Measurements from ENCODE around the gene KCNAB2.

KCNAB2 gene

DNA sequence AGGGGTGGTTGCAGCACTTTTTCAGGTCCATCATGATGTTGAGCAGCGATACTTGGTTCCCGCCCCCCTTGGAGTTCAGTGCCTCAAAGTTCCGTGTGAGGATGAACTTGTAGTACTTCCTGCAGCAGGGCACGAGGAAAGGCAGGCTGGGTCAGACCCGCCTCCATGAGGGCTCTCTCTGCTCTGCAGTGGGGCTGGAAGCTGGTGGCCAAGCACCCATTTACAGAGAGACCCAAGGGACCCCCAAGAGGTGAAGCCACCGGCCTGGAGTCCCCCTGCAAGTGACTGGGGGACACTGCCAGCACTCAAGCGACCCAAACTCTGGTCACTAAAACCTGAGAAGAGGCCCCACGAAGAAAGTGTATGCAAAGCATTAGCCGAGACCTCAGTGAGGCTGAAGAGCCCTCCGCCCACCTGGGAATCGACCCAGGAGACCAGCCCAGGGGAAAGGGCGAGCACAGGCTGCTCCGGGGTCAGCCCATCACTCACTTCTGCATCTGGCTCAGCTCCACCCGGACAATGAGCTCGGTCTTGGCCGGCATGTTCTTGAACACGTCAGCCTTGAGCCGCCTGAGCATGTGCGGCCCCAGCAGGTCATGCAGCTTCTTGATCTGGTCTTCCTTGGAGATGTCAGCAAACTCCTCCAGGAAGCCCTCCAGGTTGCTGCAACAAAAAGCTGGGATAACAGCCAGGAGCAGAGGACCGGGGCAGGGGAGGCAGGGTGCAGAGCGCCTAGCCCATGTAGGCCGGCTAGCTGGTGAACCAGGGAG, 89.2 kb downstream of the KCNAB2 start:
- DNase-seq: no peak

DNA sequence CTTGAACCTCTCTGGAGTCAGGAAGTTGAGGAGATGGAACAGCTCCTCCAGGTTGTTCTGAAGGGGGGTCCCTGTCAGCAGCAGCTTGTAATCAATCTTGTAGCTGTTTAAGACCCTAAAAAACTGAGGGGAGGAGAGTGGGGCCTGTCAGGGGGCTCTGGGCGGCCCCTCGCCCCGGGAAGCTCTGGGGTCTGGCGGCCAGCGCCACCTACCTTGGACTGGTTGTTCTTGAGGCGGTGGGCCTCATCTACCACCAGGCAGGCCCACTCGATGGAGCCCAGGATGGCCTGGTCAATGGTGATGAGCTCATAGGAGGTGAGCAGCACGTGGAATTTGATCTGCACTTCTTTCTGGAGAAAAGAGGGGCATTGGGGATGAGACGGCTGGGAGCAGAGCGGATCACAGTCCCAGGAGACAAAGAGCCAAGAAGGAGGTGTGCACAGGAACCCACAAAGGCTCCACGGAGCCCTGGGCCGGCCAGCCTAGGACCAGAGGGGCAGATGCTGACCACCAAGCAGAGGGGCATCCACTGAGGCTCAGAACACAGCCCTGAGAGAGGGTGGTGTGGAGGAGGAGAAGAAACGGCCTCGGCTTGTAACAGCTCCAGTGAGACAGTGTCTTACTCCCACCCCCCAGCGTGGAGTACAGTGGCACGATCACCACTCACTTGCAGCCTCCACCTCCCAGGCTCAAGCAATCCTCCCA, 91.0 kb downstream of the KCNAB2 start:
- no peak for DNase-seq

DNA sequence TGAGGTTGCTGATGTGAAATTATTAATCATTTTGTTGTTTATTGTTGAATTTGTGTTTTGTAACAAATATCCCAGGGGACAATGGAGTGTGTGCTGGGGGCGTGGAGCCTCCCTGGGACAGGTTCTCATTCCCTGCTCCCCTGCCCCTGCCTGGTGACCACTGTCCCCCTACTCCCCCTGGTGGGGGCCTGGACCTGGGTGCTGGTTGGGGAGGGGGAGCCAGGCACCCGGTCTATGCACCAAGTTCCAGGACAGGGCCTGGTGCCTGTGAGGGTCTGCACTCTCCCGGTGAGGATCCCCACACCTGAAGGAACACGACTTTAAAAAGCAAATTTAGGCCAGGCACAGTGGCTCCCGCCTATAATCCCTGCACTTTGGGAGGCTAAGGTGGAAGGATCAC, 92.1 kb downstream of the KCNAB2 start:
- no peak for DNase-seq

DNA sequence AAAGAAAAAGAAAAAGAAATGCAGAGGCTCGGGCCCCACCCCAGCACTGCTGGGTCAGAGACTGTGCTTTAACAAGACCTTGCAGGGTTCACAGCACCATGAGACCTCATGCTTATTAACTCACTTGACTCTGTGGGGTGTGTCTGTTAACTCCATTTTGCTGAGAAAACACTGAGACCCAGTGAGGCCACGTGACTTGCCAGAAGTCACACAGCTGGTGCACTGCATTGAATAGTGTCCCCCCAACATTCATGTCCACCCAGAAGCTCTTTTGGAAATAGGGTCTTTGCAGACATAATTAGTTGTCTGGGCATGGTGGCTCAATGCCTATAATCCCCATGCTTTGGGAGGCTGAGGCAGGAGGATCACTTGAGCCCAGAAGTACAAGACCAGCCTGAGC, 94.7 kb downstream of the KCNAB2 start:
- DNase-seq: no peak

DNA sequence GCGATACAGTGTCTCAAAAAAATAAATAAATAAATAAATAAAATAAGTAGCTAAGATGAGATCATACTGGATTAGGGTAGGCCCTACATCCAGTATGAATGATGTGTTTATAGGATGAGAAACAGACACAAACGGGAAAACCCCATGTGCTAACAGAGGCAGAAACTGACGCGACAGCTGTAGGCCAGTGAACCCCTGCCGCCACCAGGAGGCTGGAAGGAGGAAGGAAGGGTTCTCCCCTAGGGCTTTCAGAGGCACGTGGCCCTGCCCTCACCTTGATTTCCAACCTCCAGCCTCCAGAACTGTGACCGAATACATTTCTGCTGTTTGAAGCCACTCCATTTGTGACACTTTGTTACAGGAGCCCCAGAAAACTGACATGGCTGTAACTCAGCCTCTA, 95.9 kb downstream of the KCNAB2 start:
- no peak for DNase-seq

DNA sequence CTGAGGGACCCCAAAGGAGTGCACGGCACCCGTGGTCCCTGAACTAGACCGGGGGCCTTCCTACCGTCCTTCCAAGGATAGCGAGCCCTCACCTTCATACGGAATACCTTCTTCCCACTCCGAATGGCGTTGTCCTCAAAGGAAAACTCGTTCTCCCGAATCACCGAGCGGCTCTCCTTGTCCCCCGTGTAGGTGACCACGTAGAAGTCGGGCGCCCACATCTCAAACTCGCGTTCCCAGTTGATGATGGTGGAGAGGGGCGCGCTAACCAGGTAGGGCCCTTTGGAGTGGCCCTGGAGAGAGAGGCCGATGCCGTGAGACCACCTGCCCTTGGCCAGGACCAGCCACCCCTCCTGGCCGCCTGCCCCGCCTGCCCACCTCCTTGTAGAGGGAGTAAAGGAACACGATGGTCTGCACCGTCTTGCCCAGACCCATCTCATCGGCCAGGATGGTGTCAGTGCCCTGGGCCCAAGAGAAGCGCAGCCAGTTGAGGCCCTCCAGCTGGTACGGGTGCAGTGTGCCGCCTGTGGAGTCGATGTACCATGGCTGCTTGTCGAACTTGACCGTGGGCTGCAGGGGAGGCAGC, 96.4 kb downstream of the KCNAB2 start:
- no peak for DNase-seq

DNA sequence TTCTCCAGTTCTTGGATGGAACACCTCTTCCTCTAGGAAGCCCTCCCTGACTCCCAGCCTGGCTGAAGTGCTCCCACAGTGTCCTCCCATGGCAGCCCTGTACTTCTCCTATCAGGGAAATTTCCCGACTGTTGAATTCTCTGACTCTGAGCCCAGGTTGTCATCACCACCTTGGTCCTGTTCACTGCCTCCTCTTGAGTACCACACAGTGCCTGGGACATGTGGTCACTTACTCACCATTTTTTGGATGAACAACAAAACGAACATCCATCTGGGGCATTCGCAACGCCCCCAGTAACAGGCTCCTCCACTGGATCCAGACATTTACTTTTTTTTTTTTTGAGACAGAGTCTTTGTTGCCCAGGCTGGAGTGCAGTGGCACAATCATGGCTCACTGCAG, 97.0 kb downstream of the KCNAB2 start:
- no peak for DNase-seq

DNA sequence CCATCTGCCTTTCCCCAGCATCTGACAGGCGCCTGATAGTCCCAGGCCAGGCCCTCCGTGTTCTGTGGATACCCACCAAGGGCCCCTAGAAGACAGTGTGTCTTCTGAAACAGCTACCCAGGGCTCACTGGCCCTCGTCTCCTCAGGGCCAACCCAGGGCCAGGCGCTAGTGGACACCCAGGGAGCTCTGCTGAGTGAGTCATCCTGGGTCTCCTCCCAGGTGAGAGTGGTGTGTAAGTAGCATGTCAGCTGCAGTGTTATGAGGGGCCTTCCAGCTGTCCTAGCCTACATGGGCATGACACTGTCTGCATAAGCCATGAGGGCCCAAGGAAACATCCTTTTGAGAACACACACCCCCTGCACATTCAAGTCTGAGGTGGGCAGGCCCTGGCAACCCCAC, 97.7 kb downstream of the KCNAB2 start:
- no peak for DNase-seq

DNA sequence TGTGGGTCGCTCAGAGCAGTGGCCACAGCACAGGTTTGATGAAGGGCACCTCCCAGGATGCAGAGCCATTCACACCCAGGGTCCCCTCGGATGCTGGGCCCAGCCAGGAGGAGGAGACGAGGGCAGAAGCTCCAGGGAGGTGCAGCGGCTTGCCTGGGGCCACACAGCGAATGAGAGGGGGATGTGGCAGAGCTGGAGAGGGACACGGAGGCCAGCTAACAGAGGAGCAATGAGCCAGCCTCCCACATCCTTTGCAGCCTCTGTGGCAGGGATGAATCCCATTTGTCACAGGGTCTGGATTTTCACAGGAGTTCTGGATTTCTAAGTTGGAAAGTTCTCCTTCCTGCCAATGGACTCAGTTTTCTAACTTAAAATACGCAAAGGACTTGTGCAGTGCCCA, 98.5 kb downstream of the KCNAB2 start:
- no peak for DNase-seq

DNA sequence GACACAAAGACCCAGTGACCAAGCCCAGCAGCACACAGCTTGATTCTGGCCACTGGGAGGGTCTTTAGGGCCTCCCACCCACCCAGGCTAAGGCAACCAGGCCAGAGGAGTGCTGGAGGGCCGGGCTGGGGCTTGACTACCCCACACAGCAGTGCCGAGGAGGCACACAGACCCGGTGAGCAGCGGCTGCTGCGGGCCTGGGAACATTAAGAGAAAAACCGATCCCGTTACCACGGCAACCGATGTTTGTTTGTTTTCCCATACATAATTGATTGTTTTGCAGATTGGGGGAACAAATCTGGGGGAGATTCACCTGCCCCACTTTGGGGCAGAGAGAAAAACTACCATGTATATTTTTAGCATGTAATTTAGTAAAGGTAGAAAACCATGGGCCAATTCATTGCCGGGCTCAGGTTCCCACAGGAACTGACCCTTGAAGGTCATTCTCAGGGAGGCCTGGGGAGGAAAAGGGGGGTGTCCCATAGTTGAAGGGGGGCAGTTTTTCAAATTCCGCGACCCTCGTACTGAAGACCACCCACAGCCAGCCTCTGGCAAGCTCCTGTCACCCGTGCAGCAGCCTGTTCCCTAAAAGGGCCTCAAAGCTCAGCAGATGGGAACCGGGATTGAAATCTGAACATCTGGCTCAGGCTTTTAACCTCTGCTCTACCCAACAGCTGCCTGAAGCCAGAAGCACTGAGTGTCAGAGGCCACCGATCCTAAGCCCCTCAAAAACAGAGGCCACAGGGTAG, 99.1 kb downstream of the KCNAB2 start:
- no peak for DNase-seq

DNA sequence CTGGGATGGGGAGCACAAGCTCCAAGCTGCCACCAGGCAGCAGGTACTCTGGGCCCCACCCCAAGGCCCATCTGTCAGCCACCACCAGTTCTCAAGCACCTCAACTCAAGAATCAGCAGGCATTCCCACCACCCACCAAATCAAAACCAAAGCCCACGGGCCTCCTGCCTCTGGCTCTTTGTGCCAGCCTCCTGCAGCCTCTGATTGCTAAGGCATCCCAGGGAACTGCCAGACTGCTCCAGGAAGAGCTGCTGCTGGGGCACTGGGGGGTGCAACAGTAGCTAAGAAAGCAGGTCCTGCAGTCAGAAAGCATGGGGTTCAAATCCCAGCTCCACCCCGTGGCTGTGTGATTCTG, 99.7 kb downstream of the KCNAB2 start:
- DNase-seq: no peak

DNA sequence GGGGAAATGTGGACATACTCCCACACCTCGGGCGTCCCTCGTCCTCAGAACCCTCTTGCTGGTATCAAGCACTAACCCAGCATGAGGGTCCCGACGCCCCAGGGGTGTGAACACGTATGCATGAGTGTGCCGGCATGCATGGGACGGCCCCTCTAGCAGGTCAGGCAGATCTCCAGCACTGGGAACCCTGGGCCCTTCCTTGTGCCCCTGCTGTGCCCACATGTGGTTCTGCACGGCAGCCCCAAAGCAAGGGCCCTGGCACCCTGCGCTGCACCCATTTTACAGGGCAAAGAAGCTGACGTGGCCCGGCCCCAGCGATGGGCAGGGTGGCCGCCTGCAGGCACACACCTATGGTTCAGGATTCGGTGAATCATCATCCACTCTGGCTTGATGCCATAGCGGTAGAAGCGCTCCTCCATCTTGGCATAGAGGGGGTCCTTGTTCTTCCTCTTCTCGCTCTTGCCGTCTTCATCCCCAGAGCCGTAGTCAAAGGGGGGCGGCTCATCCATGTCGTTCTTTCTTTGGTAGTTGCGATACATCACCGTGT, 100.2 kb downstream of the KCNAB2 start:
- DNase-seq: no peak

DNA sequence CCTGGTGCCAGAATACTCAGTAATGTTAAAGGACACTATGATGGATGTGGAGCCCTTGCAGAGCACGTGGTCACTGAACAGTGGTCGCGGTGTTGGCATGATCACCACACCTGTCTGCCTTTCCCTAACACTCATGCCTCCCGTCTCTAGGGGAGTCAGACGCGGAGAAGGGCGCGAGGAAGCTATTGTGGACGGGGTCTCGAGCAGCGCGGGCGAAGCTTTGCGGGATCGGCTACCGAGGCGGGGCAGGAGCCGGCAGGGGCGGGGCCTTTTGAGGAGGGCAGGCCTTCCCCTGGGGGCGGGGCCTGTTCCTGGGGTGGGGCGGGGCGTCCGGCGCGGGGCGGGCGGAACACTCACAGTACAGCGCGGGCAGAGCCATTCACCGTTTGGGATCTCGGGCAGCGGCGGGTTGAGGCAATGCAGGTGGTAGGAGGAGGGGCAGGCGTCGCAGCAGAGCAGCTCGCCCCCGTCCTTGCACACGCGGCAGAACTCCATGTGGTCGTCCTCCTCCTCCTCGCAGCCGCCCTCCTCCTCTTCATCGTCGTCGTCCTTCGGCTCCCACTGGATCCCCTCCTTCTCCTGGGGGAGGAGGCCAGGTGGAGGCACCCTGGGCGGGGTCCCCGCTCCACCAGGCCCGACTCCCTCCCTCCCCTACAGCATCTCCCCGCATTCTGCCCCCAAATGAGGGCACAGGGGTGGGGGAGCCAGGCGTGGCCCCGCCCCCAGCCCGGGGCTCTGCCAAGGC, 103.0 kb downstream of the KCNAB2 start:
- DNase-seq: peak; percentile 70

DNA sequence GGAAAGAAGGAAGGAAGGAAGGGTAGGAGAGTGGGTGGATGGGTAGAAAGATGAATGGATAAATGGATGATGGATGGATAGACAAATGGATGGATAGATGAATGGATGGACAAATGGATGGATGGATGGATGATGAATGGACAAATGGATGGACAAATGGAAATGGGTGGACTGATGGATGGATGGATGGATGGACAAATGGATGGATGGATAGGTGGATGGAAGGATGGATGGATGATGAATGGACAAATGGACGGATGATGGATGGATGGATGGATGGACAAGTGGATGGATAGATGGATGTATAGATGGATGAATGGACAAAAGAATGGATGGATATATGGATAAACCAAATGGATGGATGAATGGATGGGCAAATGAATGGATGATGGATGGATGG, 103.9 kb downstream of the KCNAB2 start:
- DNase-seq: no peak

DNA sequence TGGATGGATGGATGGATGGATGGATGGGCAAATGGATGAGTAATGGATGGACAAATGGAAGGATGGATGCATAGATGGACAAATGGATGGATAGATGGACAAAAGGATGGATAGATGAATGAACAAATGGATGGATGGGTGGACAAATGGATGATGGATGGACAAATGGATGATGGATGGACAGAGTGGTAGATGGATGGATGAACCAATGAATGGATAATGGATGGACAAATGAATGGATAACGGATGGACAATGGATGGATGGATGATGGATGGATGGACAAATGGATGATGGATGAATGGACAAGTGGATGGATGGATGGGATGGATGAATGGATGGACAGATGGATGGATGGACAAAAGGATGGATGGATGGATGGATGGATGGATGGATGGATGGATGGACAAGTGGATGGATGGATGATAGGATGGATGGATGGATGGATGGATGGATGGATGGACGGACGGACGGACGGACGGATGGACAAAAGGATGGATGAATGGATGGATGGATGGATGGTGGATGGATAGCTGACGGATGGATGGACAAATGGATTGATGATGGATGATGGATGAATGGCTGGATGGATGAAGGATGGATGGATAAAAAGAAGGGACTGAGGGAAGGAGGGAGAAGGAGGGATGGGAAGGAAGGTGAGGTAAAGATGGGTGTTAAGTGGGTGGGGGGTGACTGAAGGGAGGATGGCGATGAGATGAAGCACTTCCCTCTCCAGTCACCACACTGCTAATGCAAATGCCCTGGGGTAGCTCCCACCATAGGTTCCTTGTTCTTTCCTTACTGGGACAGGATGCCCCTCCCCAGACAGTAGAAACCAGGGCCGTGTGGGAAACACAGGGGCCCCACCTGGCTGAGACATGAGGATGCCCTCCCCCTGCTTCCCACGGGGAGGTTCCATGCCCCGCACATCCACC, 104.6 kb downstream of the KCNAB2 start:
- no peak for DNase-seq

All from CD4-positive, alpha-beta T cell treated with Interleukin-12 subunit alpha and Interleukin-12 subunit beta, for 1 hour (primary cell).